GM18505 (cell line): ENCODE data around the gene NR2F1.
A peak's percentile ranks its signal among the peaks of the same experiment; 100 is the strongest.

Experiments used
- ATAC-seq: cut with Tn5 transposase; IDR thresholded peaks from one replicate; pipeline ENCODE4 v1.9.1; 2021; ENCODE audit not compliant: unreplicated experiment
- POLR2A ChIP-seq: IDR thresholded peaks from 4 replicates; pipeline ENCODE4 v1.6.1; 2011; ENCODE audit warnings: borderline replicate concordance; ENCODE audit not compliant: insufficient read depth, insufficient read length; ENCODE audit errors: extremely low read depth

The NR2F1 gene

DNA sequence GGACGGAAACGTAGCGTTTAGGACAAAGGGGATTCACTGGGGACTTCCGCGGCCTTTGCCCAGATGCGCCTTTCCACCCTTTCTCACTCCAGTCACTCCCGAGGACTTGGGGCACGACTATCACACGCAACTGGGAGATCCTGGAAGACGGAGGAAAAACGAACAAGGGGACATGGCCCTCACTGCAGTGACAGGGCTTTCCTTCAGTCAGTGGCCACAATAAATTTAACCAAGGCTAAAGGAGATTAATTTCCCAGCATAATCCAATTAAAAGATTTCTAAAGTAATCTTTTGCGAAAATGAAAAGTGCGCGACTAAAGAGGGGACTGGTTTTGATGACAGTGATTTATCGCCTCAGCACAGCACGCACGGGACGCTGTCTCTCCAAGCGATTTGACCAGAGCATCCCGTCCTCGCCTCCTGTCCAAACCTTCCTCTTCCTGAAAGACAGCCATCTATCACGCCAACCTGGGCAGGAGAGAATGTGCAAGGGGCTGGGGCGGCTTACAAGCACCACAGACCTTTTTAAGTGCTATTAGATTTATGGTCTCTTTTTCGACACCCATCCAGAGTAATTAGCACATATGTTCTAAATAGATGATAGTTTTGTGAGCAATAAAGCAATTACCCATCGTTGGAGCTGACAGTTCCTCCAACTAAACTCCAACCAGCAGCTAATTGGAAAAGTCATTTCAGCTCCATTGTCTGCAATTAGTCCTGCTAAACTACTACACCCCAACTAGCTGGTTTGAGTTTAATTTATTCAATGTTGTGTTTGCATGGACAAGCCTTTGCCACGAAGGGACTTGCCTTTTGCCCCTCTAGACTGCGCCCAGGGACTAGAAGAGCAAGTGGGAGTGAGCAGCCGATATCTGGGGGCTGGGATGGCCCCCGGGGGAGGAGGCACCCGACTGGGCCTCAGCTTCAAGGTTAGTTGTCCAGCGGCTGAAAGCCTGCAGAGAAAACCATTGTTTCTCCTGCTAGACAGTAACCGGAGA lies 9.4 kb upstream of the NR2F1 start:
- TF ChIP-seq POLR2A, result no peak
- ATAC-seq, result no peak

DNA sequence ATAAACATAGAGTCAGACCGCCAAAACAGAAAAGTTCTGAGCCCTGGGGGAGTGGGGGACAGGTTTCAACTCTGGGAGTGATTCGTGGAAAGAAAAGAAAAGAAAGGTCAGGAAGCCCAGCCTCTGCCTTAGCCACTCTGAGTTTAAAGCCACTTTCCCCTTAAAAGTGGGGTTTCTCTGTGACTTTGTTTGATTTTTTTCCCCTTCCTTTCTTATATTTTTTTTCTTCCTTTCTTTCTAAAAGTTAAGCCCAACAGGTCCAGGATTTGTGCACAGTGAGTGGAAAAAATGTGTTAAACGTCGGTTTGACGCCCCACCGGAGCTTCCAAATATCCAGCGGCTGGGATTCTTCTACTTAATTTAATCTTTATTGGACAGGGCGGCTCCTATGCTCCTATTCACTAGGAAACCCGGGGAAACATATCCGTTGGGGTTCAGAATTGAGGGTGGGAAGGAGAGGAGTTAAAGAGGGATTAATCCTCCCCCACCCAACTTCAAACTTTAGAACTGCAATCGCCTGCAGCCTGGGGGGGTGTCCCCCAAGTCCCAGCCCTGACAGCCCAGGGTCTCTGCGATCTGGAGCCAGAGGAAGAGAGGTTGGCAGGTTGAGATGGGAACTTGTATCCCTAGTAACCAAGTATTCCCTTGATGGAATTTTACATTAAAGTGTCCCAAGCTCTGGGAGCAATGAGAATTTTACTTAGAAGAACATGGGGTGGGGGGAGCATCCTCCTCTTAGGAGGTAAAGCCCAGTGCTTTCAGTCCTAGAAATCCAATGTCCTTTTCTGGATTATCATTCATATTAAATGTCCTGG lies 8.3 kb upstream of the NR2F1 start:
- no peak for TF ChIP-seq POLR2A
- ATAC-seq, result no peak

DNA sequence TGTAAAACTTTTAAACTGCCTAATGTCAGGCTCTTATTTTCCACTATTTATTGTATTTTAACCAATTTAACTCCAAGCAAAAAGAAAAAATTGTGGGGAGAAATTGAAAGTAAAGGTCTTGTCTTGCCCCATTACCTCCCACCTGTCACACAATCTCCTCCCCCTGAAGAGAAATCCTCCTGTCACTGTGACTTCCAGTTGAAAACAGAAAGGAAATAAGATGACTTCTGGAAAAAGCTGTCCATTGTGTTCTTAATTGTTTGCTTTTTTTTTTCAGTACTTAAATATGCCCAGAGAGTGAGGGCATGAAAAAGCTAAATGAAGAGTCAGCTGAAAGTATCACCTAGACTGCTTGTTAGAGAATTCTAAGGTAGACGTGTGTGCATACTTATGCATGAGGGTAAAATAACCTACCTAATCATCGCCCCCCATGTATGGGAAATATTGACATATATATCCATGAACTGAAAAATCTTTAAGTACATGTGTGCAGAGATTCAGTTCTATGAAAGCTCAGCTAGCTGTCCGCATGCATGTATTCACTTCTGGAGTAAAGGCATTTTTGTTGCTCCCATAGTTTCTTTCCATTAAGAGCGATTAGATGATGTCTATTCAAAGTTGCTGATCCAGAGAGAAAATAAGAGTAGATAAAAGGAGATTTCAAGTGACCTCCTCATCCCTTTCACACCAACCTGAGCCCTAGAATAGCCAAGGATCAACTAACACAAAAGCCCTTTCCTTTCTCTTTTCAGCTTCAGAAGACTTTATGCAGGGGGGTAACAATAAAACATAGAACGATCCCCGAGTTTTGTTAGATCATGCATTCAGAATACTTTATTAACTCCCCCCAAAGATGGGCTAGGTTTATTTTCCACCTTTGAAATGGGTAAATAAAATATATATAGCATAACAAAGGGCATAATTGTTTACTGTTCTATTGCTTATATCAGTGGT lies 7.3 kb upstream of the NR2F1 start:
- TF ChIP-seq POLR2A, result no peak
- no peak for ATAC-seq

DNA sequence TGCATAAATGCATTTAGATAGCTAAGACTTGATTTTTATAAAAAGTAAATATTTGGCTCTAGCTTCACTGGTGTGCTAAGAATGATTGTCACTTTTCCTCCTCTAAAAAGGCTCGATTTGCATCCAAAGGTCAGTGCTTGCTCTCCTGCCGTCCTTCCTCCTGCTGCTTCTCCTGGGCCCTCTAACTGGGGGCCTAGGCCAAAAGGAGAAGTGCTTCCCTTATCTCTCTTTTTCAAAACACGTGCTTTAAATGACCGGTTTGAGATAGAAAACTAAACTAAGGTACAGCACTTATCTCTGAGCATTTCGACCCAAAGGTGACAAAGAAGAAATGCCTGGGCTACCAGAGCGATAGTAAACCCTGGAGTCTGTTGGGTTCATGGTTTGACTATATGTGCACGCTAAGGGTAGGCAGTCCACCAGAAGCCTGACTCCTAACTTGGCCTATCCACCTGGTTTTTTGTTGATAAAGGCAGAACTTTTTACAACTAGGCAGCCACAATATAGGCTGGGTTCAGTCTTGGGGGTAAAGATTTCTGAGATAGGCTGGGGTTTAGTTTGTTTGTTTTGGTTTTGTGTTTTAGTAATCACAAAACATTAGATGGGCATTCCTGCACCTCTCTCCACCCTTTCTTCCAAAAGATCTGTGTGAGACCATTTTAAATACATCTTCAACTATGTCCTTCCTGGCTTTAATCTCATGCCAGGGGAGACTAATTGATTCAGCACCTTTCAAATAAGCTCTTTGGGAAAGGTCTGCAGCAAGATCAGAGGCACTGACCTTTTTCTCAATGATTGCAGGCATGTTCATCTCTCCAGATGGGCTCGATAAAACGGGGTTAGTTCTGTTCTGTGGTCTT lies 5.8 kb upstream of the NR2F1 start:
- TF ChIP-seq POLR2A, result no peak
- no peak for ATAC-seq

DNA sequence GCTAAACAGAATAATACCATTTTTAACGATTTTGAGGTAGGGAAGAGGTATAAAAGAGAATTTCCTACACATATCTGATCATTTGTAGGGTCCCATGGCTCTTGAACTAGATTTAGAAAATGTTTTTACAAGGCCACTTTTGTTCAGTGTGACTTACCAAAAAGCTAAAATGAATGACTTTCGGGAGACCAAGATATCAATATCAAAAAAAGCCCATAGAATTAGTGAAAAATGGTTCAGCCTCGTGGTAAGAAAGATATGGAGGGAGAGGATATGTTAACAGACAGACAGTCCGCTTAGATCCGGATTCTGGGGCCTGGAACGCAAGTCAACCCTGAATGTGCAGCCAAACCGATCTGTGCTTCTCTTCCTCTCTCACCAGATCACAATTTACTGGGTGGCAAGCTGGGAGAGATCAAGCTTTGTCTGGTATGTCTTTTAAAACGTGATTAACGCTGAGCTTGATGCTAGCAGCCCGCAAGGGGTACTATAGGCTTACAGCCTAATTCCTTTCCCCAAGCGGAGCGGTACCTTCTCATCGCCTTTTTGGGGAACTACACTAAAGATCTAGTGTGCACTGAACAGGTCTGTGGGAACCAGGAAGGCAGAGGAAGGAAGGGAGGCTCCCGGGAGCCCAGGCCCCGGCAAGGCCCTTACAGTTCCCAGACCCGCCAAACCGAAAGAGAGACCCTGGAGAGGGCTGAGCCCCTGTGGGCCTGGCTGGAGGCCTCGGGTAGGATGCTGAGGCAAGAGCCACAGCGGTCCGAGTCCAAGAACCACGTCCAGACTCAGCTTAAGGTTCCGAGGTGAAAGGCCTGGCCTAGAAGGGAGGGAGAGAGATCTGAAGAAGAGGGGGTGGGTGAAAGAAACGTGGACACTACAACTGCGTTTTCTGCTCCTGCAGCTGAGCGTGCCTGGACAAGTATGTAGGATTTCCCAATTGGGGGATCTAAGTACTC lies 4.9 kb upstream of the NR2F1 start:
- no peak for ATAC-seq
- no peak for TF ChIP-seq POLR2A

- no peak for TF ChIP-seq POLR2A
- no peak for ATAC-seq
Observed at GRCh38 chr5:93578813-93579691, 4.0 kb upstream of the NR2F1 start.

DNA sequence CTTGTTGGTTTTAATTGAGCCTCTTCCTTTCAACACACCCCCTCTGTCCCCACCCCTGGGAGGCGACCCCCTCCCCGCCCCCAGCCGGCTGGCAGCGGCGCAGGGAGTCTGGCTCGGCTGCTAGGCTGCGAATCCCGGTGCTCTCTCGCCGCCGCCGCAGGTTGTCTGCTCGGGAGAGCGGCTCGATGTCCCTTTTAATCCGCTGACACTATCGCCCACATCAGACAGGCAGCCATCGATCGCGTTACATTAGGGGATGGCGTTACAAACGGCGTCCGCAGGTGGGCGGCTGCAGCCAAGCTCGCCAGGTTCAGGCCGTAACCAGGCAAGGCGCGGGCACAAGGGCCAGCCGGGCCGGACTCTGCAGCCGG lies 3.3 kb upstream of the NR2F1 start:
- no peak for TF ChIP-seq POLR2A
- no peak for ATAC-seq

DNA sequence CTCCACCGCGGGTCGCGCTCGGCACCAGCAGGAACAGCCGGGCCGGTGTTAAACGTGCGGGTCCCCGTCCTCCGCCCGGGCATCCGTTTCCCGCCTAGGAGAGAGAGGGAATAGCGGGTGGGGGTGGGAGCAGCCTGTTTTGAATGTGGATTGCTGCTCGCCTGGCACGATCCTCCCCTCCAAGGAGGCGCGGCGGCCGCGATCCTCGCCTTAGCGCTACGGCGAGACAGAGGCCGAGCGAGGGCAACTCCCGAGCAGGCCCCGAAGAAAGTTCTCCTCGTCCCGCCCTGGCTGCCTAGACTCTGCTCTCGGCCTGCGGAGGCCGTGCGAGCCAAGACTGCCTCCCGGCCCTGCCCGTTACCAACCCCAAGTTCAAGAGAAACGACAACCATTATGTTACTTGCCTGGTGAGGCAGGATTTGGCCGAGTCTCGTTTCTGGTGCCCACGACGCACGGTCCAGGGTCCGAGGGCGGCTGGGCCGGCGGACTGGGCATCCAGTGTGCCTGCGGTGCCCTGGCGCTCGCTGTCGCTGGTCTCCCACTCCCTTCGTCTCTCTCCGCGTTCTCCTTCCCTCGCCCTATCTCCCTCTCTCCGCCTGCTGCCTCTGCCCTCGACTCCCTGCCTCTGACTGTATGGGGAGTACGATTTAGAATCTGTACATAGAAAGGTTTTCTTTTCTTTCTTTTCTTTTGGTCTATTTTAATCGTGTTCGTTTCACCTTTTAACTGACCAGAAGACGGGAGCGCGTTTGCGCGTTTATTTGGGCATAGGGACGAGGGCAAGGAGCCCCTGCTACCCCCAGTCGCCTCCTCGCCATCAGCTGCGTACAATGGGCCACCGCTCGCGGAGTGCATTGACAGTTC lies 2.7 kb upstream of the NR2F1 start:
- TF ChIP-seq POLR2A, result no peak
- no peak for ATAC-seq

DNA sequence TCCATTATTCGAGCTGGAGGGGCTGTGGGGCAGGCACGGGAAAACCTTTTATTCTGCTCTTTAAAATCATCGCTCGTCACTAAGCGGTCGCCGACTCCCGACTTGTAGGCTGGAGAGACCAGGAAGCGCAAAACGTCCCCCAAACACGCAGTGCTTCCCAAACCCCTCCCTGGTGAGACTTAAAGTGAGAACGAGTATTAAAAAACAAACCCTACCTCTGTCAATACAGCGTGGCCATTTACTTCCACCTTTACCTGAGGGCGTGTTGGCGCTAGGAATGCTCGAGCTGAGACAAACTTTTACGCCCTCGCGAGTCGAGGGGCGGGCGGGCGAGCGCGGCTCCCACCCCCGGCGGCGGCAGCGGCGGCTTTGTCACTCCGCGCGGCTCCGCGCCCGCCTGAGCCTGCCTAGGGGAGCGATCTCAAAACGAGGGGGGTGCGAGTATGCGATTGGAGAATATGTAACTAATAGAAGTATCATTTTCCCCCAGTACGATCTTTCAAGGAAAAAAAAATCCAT lies 2.0 kb upstream of the NR2F1 start, which contains the start of gene NR2F1-AS1:
Gene NR2F1-AS1, minus strand, starts transcription at position 293 of the 519 bp plus-strand sequence.
- ATAC-seq, result peak; percentile 29
- no peak for TF ChIP-seq POLR2A
